ENCODE measurements around the gene NAGLU. TPM values are rescaled to one million over a fixed set of nuclear protein-coding genes. Genes with fewer than 3 reads are reported as not detected.

Gene NAGLU
- polyA plus RNA-seq, 4 donors: 25.3 to 47.0 (median 32.7) TPM

GRCh38 chr17:42560246-42560645, 24.2 kb downstream of the NAGLU start:
- Histone ChIP-seq H3K27ac (ENCODE audit: low read depth in 1 of 3, low read length in 2 of 3) (no peak overlapping the region), H3K4me1 (ENCODE audit: control insufficient read depth in 3 of 3, insufficient read depth in 2 of 3, low read depth in 1 of 3, low read length in 2 of 3) (peaks cover 6 to 27% (median 10%) of the 10 kb centered on the region in 3 donors), H3K27me3 (ENCODE audit: control insufficient read depth in 3 of 3, insufficient read depth in 3 of 3, low read length in 3 of 3) (no peaks in the 10 kb centered on the region), H3K9me3 (ENCODE audit: control insufficient read depth in 2 of 2, insufficient read depth in 1 of 2, low read depth in 1 of 2, low read length in 1 of 2) (no peaks in the 10 kb centered on the region), H3K36me3 (ENCODE audit: control insufficient read depth in 3 of 3, insufficient read depth in 2 of 3, low read depth in 1 of 3, low read length in 3 of 3) (peaks cover 2 to 26% (median 3%) of the 10 kb centered on the region in 3 donors), H3K4me3 (ENCODE audit: low read depth in 1 of 3, low read length in 3 of 3) (no peak overlapping the region)
- FAIRE-seq (no peak), DNase-seq (no peak)
- WGBS, 3 donors: 79 to 93% (median 92%) methylated on average over 3 of the region's 3 CpGs

DNA sequence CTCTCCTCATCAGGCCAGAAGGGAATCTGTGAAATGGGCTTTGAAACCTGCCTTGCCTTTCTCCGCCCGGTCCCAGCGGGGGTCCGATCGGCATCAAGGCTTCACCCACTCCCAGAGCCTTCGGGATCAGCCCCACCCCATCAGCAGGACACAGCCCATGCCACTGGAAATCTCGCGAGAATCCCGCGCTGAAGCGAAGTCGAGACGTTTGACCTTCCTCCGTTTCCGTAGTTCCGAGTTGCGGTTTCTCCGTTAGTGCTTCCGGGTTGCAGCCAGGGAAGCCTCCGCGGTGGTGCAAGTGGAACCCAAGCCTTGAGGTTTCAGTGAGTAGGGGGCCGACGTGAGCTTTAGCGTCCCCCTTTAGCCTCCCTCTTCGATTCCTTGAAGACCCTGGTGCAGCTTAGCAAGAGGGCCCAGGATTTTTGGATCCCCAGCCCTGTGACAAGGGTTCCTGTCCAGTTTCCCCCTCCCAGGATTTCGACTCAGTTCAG, 25.9 kb downstream of the NAGLU start, which contains the start of gene COASY:
COASY (plus strand) TSS at position 252 of the 491 bp plus-strand sequence. CDS start 475 bp downstream, outside the sequence.
- H3K4me1 ChIP-seq (ENCODE audit: control insufficient read depth in 3 of 3, insufficient read depth in 2 of 3, low read depth in 1 of 3, low read length in 2 of 3): peaks cover 8 to 32% (median 10%) of the 10 kb centered on the region in 3 donors
- FAIRE-seq (no peak), DNase-seq (peak; percentile 98)
- peaks cover 2 to 41% (median 5%) of the 10 kb centered on the region in 3 donors for H3K36me3 ChIP-seq (ENCODE audit: control insufficient read depth in 3 of 3, insufficient read depth in 2 of 3, low read depth in 1 of 3, low read length in 3 of 3)
- peak within 1 kb of the TSS; percentile 70 to 97 (median 78) for H3K4me3 ChIP-seq (ENCODE audit: low read depth in 1 of 3, low read length in 3 of 3)
- no peaks in the 10 kb centered on the region for H3K27me3 ChIP-seq (ENCODE audit: control insufficient read depth in 3 of 3, insufficient read depth in 3 of 3, low read length in 3 of 3)
- peak within 1 kb of the TSS; percentile 61 to 93 (median 90) for H3K27ac ChIP-seq (ENCODE audit: low read depth in 1 of 3, low read length in 2 of 3)
- no peaks in the 10 kb centered on the region for H3K9me3 ChIP-seq (ENCODE audit: control insufficient read depth in 2 of 2, insufficient read depth in 1 of 2, low read depth in 1 of 2, low read length in 1 of 2)
- WGBS, 3 donors: 0% methylated on average over 26 of the region's 26 CpGs

DNA sequence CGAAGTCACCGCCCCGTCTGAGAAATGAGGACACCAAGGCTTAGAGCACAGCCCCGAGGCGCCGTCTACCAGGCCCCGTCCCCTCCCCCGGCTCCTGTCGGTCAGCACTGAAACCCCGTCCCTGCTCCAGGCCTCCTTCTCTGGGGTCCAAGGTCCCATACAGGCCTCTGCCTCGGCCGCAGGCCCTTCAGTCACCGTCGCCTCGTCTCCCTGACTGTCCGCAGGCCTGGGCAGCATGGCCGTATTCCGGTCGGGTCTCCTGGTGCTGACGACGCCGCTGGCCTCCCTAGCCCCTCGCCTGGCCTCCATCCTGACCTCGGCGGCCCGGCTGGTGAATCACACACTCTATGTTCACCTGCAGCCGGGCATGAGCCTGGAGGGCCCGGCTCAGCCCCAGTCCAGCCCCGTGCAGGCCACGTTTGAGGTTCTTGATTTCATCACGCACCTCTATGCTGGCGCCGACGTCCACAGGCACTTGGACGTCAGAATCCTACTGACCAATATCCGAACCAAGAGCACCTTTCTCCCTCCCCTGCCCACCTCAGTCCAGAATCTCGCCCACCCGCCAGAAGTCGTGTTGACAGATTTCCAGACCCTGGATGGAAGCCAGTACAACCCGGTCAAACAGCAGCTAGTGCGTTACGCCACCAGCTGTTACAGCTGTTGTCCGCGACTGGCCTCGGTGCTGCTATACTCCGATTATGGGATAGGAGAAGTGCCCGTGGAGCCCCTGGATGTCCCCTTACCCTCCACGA, 26.5 kb downstream of the NAGLU start:
- peaks cover 2 to 41% (median 5%) of the 10 kb centered on the region in 3 donors for H3K36me3 ChIP-seq (ENCODE audit: control insufficient read depth in 3 of 3, insufficient read depth in 2 of 3, low read depth in 1 of 3, low read length in 3 of 3)
- no peaks in the 10 kb centered on the region for H3K27me3 ChIP-seq (ENCODE audit: control insufficient read depth in 3 of 3, insufficient read depth in 3 of 3, low read length in 3 of 3)
- H3K4me3 ChIP-seq (ENCODE audit: low read depth in 1 of 3, low read length in 3 of 3): peak overlapping the region; percentile 70 to 97 (median 78)
- H3K27ac ChIP-seq (ENCODE audit: low read depth in 1 of 3, low read length in 2 of 3): peak overlapping the region; percentile 61 to 93 (median 90)
- FAIRE-seq (no peak), DNase-seq (peak in 1 of 2 donors; percentile 68)
- WGBS, 3 donors: 3 to 8% (median 6%) methylated on average over 46 to 48 of the region's 48 CpGs
- peaks cover 8 to 32% (median 10%) of the 10 kb centered on the region in 3 donors for H3K4me1 ChIP-seq (ENCODE audit: control insufficient read depth in 3 of 3, insufficient read depth in 2 of 3, low read depth in 1 of 3, low read length in 2 of 3)
- H3K9me3 ChIP-seq (ENCODE audit: control insufficient read depth in 2 of 2, insufficient read depth in 1 of 2, low read depth in 1 of 2, low read length in 1 of 2): no peaks in the 10 kb centered on the region

DNA sequence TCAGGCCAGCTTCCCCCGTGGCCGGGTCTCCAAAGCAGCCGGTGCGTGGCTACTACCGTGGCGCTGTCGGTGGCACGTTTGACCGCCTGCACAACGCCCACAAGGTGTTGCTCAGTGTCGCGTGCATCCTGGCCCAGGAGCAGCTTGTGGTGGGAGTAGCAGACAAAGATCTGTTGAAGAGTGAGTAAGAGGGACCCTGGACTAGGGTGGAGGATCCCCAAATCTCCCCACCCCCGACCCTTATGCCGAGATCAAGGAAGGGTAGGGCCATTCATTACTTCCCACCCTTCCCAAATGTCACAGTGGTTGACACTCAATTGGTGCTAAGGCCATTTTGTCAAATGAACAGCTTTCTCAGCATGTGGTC, 27.1 kb downstream of the NAGLU start:
- 27 to 65% (median 37%) methylated on average over 14 of the region's 14 CpGs for WGBS, 3 donors
- Histone ChIP-seq H3K36me3 (ENCODE audit: control insufficient read depth in 3 of 3, insufficient read depth in 2 of 3, low read depth in 1 of 3, low read length in 3 of 3) (peaks cover 2 to 43% (median 5%) of the 10 kb centered on the region in 3 donors), H3K9me3 (ENCODE audit: control insufficient read depth in 2 of 2, insufficient read depth in 1 of 2, low read depth in 1 of 2, low read length in 1 of 2) (no peaks in the 10 kb centered on the region), H3K27me3 (ENCODE audit: control insufficient read depth in 3 of 3, insufficient read depth in 3 of 3, low read length in 3 of 3) (no peaks in the 10 kb centered on the region), H3K4me3 (ENCODE audit: low read depth in 1 of 3, low read length in 3 of 3) (peak overlapping the region; percentile 70 to 97 (median 78)), H3K4me1 (ENCODE audit: control insufficient read depth in 3 of 3, insufficient read depth in 2 of 3, low read depth in 1 of 3, low read length in 2 of 3) (peaks cover 8 to 34% (median 10%) of the 10 kb centered on the region in 3 donors), H3K27ac (ENCODE audit: low read depth in 1 of 3, low read length in 2 of 3) (peak overlapping the region; percentile 61 to 93 (median 90))
- FAIRE-seq: no peak
- no peak for DNase-seq

DNA sequence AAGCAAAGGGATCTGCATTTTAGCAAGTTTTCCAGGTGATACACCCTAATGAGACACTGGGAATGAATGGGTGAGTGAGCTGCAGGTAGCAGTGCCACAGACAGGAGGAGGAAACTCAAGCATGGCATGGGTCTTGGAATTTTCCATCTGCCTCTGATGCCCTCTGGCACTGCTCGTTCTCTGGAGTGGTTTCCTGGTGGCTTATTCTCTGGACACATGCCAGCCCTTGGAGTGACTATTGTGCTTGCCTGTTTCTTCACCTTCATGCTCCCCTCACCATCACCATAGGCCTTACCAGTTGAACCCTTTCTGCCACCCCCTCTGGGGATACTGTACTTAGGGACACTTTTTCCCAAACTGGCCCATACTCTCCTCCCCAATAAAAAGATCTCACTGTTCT, 27.5 kb downstream of the NAGLU start:
- peaks cover 8 to 39% (median 10%) of the 10 kb centered on the region in 3 donors for H3K4me1 ChIP-seq (ENCODE audit: control insufficient read depth in 3 of 3, insufficient read depth in 2 of 3, low read depth in 1 of 3, low read length in 2 of 3)
- peak overlapping the region in 1 of 3 donors; percentile 90 for H3K27ac ChIP-seq (ENCODE audit: low read depth in 1 of 3, low read length in 2 of 3)
- WGBS, 3 donors: 0 to 31% (median 22%) methylated on average over 1 of the region's 1 CpG
- H3K4me3 ChIP-seq (ENCODE audit: low read depth in 1 of 3, low read length in 3 of 3): peak overlapping the region in 2 of 3 donors; percentile 70 to 97
- no peaks in the 10 kb centered on the region for H3K9me3 ChIP-seq (ENCODE audit: control insufficient read depth in 2 of 2, insufficient read depth in 1 of 2, low read depth in 1 of 2, low read length in 1 of 2)
- no peaks in the 10 kb centered on the region for H3K27me3 ChIP-seq (ENCODE audit: control insufficient read depth in 3 of 3, insufficient read depth in 3 of 3, low read length in 3 of 3)
- FAIRE-seq (no peak), DNase-seq (peak in 1 of 2 donors; percentile 79)
- peaks cover 4 to 47% (median 5%) of the 10 kb centered on the region in 3 donors for H3K36me3 ChIP-seq (ENCODE audit: control insufficient read depth in 3 of 3, insufficient read depth in 2 of 3, low read depth in 1 of 3, low read length in 3 of 3)

DNA sequence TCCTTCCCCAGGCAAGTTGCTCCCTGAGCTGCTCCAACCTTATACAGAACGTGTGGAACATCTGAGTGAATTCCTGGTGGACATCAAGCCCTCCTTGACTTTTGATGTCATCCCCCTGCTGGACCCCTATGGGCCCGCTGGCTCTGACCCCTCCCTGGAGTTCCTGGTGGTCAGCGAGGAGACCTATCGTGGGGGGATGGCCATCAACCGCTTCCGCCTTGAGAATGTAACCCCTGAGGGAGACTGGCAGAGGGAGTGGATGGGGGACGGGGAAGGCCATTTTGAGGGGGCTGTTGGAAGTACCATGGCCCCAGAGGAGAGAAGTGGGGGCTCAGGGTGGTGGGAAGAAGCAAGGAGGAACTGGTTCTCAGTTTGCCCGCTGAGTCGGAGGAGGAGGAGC, 27.9 kb downstream of the NAGLU start:
- peaks cover 8 to 43% (median 10%) of the 10 kb centered on the region in 3 donors for H3K4me1 ChIP-seq (ENCODE audit: control insufficient read depth in 3 of 3, insufficient read depth in 2 of 3, low read depth in 1 of 3, low read length in 2 of 3)
- no peaks in the 10 kb centered on the region for H3K27me3 ChIP-seq (ENCODE audit: control insufficient read depth in 3 of 3, insufficient read depth in 3 of 3, low read length in 3 of 3)
- H3K36me3 ChIP-seq (ENCODE audit: control insufficient read depth in 3 of 3, insufficient read depth in 2 of 3, low read depth in 1 of 3, low read length in 3 of 3): peaks cover 4 to 51% (median 5%) of the 10 kb centered on the region in 3 donors
- H3K4me3 ChIP-seq (ENCODE audit: low read depth in 1 of 3, low read length in 3 of 3): peak overlapping the region in 1 of 3 donors; percentile 70
- peak overlapping the region in 2 of 3 donors; percentile 1 to 90 for H3K27ac ChIP-seq (ENCODE audit: low read depth in 1 of 3, low read length in 2 of 3)
- 82 to 89% (median 84%) methylated on average over 7 to 9 of the region's 9 CpGs for WGBS, 3 donors
- no peaks in the 10 kb centered on the region for H3K9me3 ChIP-seq (ENCODE audit: control insufficient read depth in 2 of 2, insufficient read depth in 1 of 2, low read depth in 1 of 2, low read length in 1 of 2)
- DNase-seq (no peak), FAIRE-seq (no peak)

DNA sequence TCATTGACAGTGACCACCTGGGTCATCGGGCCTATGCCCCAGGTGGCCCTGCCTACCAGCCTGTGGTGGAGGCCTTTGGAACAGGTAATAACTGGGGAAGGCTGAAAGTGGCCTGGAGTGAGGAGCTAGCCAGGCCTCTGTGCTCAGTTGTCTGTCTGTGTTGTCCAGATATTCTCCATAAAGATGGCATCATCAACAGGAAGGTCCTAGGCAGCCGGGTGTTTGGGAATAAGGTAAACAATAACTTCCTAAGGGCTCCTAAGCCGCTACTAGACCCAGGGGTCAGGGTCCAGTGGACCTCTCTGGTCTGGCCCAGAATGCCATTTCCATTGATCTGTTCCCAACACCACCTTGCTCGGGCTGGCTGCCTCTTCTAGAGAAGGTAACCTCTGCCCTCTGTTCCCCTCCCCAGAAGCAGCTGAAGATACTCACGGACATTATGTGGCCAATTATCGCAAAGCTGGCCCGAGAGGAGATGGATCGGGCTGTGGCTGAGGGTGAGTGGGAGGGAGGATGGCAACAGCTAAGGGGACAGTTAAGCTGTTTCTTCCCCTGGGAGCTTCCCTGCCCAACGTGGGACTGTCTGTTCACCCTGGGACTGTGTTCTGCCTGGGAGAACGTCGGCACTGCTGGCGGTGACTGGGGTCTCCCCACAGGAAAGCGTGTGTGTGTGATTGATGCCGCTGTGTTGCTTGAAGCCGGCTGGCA, 28.9 kb downstream of the NAGLU start:
- no peaks in the 10 kb centered on the region for H3K27me3 ChIP-seq (ENCODE audit: control insufficient read depth in 3 of 3, insufficient read depth in 3 of 3, low read length in 3 of 3)
- FAIRE-seq (no peak), DNase-seq (no peak)
- no peak overlapping the region for H3K27ac ChIP-seq (ENCODE audit: low read depth in 1 of 3, low read length in 2 of 3)
- 87 to 89% (median 88%) methylated on average over 15 of the region's 15 CpGs for WGBS, 3 donors
- no peaks in the 10 kb centered on the region for H3K9me3 ChIP-seq (ENCODE audit: control insufficient read depth in 2 of 2, insufficient read depth in 1 of 2, low read depth in 1 of 2, low read length in 1 of 2)
- H3K36me3 ChIP-seq (ENCODE audit: control insufficient read depth in 3 of 3, insufficient read depth in 2 of 3, low read depth in 1 of 3, low read length in 3 of 3): peaks cover 10 to 61% (median 10%) of the 10 kb centered on the region in 3 donors
- peaks cover 8 to 53% (median 10%) of the 10 kb centered on the region in 3 donors for H3K4me1 ChIP-seq (ENCODE audit: control insufficient read depth in 3 of 3, insufficient read depth in 2 of 3, low read depth in 1 of 3, low read length in 2 of 3)
- H3K4me3 ChIP-seq (ENCODE audit: low read depth in 1 of 3, low read length in 3 of 3): no peak overlapping the region

DNA sequence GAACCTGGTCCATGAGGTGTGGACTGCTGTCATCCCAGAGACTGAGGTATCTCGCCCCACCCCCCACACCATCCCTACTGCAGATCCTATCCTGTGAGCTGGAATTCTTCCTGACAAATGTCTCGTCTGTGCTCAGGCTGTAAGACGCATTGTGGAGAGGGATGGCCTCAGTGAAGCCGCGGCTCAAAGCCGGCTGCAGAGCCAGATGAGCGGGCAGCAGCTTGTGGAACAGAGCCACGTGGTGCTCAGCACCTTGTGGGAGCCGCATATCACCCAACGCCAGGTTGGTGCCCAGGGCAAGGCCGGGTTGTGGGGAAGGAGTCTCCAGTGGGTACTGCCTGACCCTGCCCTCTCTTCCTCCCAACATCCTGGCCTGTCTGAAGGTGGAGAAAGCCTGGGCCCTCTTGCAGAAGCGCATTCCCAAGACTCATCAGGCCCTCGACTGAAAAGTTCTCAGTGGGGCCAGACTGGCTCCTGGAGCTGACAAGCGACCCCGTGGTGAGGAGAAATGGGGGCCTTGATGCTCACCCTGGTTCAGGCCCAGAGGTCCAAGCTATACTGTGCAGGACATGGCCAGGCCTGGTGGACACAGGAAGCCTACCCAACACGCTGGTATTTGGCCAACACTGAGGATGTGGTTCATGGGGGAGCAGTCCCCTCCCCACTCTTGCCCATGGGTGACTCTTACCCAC, 29.6 kb downstream of the NAGLU start:
- Histone ChIP-seq H3K4me1 (ENCODE audit: control insufficient read depth in 3 of 3, insufficient read depth in 2 of 3, low read depth in 1 of 3, low read length in 2 of 3) (peaks cover 8 to 53% (median 10%) of the 10 kb centered on the region in 3 donors), H3K4me3 (ENCODE audit: low read depth in 1 of 3, low read length in 3 of 3) (no peak overlapping the region), H3K9me3 (ENCODE audit: control insufficient read depth in 2 of 2, insufficient read depth in 1 of 2, low read depth in 1 of 2, low read length in 1 of 2) (no peaks in the 10 kb centered on the region), H3K27me3 (ENCODE audit: control insufficient read depth in 3 of 3, insufficient read depth in 3 of 3, low read length in 3 of 3) (no peaks in the 10 kb centered on the region), H3K27ac (ENCODE audit: low read depth in 1 of 3, low read length in 2 of 3) (peak overlapping the region; percentile 71 to 97 (median 78)), H3K36me3 (ENCODE audit: control insufficient read depth in 3 of 3, insufficient read depth in 2 of 3, low read depth in 1 of 3, low read length in 3 of 3) (peaks cover 14 to 68% (median 14%) of the 10 kb centered on the region in 3 donors)
- DNase-seq: no peak
- no peak for FAIRE-seq
- 89 to 94% (median 92%) methylated on average over 16 of the region's 16 CpGs for WGBS, 3 donors
